NCI-H510A (cell line): ENCODE measurements around the gene WDR4.
"Not testable (repeated sequence)": the region's sequence is repeated elsewhere in the genome, so short reads cannot be mapped to it uniquely, and the experiment has no call there.

ENCODE experiments used
- DNase-seq: peaks from one replicate; lab custom pipeline; 2025; lab: John Stamatoyannopoulos, UW

Gene WDR4

DNA sequence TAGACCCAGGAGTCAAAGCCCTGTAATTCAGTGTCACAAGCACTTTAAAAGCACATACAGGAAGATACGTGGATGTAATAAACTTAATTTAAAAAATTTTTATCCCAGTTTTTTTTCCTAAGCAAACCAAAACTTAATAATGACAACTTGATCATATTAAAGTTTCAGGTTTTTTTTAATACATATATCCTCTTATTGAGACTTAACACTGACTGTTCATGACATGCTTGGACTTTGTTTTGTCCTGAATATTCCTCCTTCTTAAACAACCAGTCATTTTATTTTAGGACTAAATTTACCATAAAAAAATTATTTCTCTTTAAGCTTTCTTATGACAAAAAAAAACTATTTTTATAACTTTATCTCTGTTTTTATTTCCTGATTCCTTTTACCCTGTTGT, 64.1 kb downstream of the WDR4 start:
- no peak for DNase-seq

DNA sequence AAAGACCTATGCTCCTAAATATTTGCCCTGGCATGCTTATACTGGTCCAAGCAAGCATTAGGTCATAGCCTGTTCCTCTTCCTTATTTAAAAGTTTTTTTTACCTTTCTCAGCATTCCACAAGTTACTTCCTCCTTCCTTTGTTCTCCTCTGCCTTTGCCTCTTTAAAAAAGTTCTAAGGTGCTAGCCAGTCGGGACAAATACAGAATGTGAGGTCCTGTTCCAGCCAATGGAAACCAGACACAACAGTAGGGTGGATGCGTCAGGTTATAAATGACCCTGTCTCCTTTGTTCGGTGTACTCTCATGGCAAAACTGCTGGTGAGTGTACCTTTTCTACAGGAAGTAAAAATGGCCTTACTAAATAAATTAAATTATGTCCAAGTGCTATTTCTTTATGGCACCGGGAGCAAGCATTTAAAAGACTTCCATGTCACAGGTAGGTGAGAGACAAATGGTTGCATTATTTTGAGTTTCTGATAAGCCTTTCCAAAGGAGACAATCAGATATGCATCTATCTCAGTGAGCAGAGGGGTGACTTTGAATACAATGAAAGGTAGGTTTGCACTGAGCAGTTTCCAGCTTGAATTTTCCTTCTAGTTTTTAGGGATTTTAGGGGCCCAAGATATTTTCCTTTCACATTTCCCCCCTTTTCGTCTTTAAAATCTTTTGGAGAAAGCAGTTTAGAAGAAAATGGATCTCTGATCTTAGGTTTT, 66.7 kb downstream of the WDR4 start:
- DNase-seq = not testable (repeated sequence)

DNA sequence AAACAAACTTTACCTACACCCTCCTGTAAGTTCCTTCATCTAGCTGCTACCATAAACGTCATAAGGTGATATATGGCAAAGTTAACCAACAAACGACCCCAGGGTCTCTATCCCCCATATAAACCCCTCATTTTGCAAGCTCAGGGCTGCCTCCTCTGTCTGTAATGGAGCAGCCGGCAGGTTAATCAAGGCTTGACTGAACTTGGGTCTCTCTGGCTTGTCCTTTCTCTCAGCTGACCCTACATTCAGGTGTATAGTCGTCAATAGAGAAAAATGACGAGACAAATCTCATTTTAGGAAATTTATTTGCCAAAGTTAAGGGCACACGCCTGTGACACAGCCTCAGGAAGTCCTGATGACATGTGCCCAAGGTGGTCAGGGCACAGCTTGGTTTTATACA, 67.4 kb downstream of the WDR4 start:
- no peak for DNase-seq

DNA sequence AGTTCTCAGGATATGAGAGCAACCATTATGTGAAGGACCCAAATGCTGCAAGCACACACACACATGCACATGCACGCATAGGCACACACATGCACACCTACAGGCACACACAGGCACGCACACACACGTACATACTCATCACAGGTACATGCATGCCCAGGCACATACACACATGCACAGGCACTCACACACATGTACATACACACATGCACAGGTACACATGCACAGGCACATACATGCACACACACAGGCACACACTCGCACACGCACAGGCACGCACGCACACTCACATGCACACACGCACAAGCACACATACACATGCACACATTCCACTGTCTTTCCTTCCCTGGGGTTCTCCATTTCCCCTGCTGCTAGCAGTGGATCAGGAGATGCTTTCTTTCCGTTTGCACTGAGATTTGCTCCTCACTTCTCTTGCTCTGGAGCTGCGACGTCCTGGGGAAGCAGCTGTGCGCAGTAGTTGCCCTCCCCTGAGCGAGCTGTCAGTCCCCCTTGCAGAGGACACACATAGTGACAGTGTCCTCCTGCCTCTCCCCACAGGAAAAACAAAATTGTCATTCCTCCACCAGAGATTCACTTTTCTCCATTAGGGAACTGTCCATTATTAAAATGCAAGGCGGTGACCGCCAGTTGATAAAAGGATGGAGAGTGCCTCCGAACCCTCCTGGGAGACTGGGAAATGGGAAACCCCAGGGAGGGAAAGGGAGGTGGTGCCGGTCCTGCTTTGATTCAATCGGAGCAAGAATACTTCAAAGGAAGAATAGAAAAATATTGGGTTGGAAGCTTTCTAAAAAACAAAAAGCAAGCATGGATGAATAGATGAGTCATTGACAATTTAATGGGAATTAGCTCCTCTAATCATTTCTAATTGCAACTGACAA, 69.5 kb downstream of the WDR4 start:
- no peak for DNase-seq

DNA sequence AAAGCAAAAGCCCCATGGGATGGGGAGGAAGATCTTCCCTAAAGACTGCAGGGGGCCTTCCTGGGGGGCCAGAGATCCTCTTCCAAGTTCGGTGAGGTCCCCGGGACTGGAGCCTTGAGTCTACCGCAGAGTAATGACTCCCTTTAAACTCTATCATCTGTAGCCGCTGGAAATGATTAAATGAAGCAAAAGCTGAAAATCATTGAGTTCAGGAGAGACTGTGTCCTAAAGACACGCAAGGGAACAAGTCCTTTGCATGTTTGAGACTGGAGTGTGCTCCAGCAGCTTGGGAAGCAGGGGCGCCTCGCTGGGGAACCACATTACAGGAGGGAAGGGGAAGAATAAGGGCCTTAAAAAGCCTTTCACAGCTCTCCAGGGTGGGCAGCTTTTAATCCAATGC, 70.2 kb downstream of the WDR4 start:
- DNase-seq = no peak

DNA sequence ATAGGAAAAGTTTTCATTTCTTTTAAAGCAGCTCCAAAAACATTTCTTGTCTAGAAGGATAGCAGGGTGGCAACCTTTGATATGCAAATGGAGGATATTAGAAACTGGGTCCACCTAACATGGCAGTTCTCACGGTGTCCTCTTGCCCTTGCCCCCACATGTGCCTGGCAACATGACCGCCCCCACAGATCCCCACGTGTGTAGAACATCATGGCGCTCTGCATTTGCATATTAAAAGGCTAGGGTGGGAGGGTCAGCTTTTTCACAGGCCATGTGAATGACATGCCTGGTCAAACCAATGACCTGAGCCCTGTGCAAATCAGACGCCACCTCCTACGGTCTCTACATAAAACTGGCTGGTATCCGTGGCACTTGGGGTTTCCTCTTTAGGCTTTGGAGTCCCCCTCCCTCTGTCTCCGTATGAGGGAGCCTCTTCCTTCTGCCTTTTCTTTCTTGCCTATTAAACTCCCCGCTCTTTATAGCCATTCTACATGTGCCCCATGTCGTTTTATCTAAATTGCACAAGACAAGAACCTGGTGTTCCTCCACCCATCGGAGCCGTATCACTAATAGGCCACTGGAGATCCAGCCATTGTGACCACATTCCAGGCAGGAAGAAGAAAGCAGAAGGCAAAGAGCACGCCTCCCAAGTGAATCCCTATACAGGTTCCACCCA, 71.3 kb downstream of the WDR4 start:
- no peak for DNase-seq

DNA sequence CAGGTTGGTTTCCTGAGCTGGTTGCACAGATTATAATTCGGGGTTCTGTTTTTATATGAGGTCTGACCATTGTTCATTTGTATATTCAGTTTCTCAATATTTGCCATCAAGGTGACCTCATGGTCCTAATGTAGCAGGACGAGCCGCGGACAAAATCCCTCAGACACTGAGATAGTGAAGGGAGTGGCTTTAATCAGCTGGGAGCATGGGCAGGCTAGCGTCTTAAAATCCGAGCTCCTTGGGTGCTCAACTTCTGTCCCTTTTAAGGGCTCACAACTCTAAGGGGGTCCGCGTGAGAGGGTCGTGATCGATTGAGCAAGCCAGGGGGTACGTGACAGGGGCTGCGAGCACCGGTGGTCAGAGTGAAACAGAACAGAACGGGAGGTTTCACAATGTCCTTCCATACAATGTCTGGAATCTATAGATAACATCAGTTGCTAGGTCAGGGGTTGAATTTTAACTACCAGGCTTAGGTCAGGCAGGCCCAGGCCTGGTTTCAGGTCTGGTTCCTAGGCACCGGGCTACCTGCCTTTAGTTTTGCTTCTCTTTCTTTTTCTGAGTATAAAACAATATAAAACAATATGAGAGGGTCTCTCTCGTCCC, 71.9 kb downstream of the WDR4 start:
- DNase-seq = not testable (repeated sequence)

DNA sequence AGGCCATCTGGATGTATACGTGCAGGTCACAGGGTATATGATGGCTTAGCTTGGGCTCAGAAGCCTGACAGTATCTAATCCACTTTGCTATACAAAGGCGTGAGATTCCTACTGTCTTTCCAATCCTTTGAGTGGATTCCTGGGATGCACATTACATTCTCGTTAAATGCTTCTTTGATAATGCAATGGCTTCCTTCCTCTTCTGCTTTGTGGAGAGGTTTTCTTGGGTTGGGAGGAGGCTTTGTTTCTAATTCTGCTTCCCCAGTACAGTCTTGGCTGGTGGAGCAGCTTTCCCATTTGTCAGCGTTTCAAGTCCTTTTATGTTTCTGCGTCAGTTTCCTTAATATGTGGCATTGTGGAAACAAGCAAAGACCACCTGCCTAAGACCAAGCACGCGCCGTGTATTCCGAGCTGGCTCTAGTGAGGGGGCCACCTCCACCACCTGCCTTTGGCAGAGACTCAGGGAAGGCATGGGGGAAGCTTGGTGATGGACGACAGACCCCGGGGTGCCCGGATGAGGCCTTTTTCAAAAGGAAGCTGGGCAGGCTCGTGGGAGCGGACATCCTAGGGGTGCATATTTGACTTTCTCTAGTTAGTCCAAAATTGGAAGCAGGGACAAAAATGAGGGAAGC, 72.7 kb downstream of the WDR4 start:
- DNase-seq = no peak

DNA sequence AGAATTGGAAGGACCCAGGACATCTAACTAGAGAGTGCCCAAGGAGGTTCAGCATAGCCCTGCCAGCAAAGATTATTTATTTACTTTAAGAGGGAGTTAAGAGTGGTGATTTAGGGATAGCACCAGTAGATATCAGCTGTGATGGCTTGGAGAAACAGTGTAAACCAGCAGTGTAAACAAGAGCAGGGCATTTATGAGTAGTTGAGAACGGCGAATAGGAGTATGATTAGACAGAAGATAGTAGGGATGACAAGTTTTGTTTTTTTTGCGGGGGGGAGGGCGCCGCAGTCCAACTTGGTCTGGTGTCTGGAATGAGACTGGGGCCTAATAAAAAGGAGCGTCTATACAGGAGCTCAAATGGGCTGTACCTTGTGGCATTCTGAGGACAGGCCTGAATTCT, 77.7 kb downstream of the WDR4 start:
- not testable (repeated sequence) for DNase-seq

DNA sequence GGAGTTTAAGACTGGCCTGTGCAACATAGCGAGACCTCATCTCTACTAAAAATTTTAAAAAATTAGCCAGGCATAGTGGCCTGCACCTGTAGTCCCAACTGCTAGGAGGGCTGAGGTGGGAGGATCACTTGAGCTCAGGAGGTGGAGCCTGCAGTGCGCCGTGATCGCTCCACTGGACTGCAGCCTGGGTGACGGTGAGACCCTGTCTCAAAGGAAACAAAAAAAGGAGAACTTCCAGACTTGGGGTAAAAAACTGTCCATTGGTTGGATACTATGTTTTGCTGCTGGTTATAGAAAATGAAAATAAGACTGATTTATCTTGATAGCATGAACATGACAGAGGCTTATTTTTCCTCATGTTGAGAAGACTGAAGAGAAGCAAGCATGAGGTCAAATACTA, 79.4 kb downstream of the WDR4 start:
- DNase-seq = no peak

DNA sequence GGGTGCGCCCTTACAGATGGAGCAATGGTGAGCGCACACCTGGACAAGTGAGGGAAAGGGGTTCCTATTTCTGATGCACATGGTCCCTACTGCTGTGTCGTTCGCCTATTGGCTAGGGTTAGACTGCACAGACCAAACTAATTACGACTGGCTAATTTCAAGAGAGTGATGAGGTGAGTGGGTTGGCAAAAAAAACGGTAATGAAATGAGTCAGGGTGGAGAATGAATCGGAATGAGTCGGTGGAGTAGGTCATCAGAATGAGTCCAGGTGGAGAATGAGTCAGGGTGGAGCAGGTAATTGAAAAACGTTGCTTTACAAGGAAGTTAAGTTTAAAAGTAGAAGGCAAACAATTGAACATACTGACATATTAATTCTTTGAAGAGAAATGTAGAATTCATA, 79.8 kb downstream of the WDR4 start:
- no peak for DNase-seq
